ENCODE data around the gene EFCAB14. TPM values are rescaled to one million over a fixed set of nuclear protein-coding genes. Genes with fewer than 3 reads are reported as not detected.

Gene EFCAB14
- total and polyA plus RNA-seq, 7 donors: 21.1 to 63.3 (median 52.0) TPM

GRCh38 chr1:46689356-46689755 is 29.6 kb downstream of the EFCAB14 start:
- no peak for TF ChIP-seq CTCF (IDR thresholded peaks at IDR 0.05)
- H3K27ac ChIP-seq: peak overlapping the region; percentile 65
- H3K9me3 ChIP-seq: no peaks in the 10 kb centered on the region
- H3K36me3 ChIP-seq (ENCODE audit: insufficient read depth in 1 of 2, low read depth in 1 of 2): peaks cover 8 to 76% of the 10 kb centered on the region in 2 donors
- WGBS, 3 donors: 11 to 23% (median 22%) methylated on average over 2 of the region's 2 CpGs
- H3K27me3 ChIP-seq (ENCODE audit: insufficient read depth in 3 of 3, low read length in 2 of 3): no peaks in the 10 kb centered on the region
- H3K4me3 ChIP-seq: no peak overlapping the region
- ATAC-seq: peak; percentile 77 to 89 (median 86)
- intact Hi-C loops (cut with DNase I): no loop called here
- H3K4me1 ChIP-seq: peaks cover 49% of the 10 kb centered on the region
- DNase-seq: no peak

- ATAC-seq: peak; percentile 40 to 74 (median 71)
- intact Hi-C loops (cut with DNase I): no loop called here
- TF ChIP-seq CTCF (IDR thresholded peaks at IDR 0.05): no peak
- Histone ChIP-seq H3K4me1 (peaks cover 42% of the 10 kb centered on the region), H3K9me3 (no peaks in the 10 kb centered on the region), H3K27me3 (ENCODE audit: insufficient read depth in 3 of 3, low read length in 2 of 3) (no peaks in the 10 kb centered on the region), H3K36me3 (ENCODE audit: insufficient read depth in 1 of 2, low read depth in 1 of 2) (peaks cover 8 to 83% of the 10 kb centered on the region in 2 donors), H3K27ac (peak overlapping the region; percentile 54), H3K4me3 (no peak overlapping the region)
- no peak for DNase-seq
- WGBS, 3 donors: 51 to 57% (median 56%) methylated on average over 9 of the region's 9 CpGs
Measured at GRCh38 chr1:46687921-46688509, 30.9 kb downstream of the EFCAB14 start.

GRCh38 chr1:46687093-46687659 is 31.7 kb downstream of the EFCAB14 start:
- peak overlapping the region; percentile 54 for H3K27ac ChIP-seq
- H3K4me3 ChIP-seq: no peak overlapping the region
- peak in 3 of 4 donors; percentile 23 to 63 (median 35) for ATAC-seq
- TF ChIP-seq CTCF (IDR thresholded peaks at IDR 0.05): no peak
- 16 to 34% (median 30%) methylated on average over 2 of the region's 2 CpGs for WGBS, 3 donors
- H3K4me1 ChIP-seq: peaks cover 39% of the 10 kb centered on the region
- H3K27me3 ChIP-seq (ENCODE audit: insufficient read depth in 3 of 3, low read length in 2 of 3): no peaks in the 10 kb centered on the region
- intact Hi-C loops (cut with DNase I): no loop called here
- H3K36me3 ChIP-seq (ENCODE audit: insufficient read depth in 1 of 2, low read depth in 1 of 2): peaks cover 11 to 91% of the 10 kb centered on the region in 2 donors
- peak; percentile 42 to 65 for DNase-seq
- no peaks in the 10 kb centered on the region for H3K9me3 ChIP-seq

GRCh38 chr1:46686255-46686654 is 32.7 kb downstream of the EFCAB14 start:
- H3K27ac ChIP-seq: no peak overlapping the region
- no peak overlapping the region for H3K4me3 ChIP-seq
- TF ChIP-seq CTCF (IDR thresholded peaks at IDR 0.05): no peak
- no peaks in the 10 kb centered on the region for H3K9me3 ChIP-seq
- WGBS, 3 donors: 76 to 83% (median 78%) methylated on average over 1 of the region's 1 CpG
- H3K4me1 ChIP-seq: peaks cover 36% of the 10 kb centered on the region
- DNase-seq (no peak), ATAC-seq (no peak)
- H3K36me3 ChIP-seq (ENCODE audit: insufficient read depth in 1 of 2, low read depth in 1 of 2): peaks cover 11 to 95% of the 10 kb centered on the region in 2 donors
- H3K27me3 ChIP-seq (ENCODE audit: insufficient read depth in 3 of 3, low read length in 2 of 3): no peaks in the 10 kb centered on the region
- intact Hi-C loops (cut with DNase I): no loop called here

All from psoas muscle (tissue), 8 donors.